ENCODE measurements around the gene PLPP4.

Gene PLPP4

GRCh38 chr10:120517881-120518484 is 61.0 kb downstream of the PLPP4 start:
- no peak for DNase-seq (ENCODE audit: low spot score)

GRCh38 chr10:120521880-120522279 is 64.9 kb downstream of the PLPP4 start:
- no peak for DNase-seq (ENCODE audit: low spot score)

- no peak for DNase-seq (ENCODE audit: low spot score)
Measured at GRCh38 chr10:120527691-120528090, 70.7 kb downstream of the PLPP4 start.

GRCh38 chr10:120530699-120531098 is 73.7 kb downstream of the PLPP4 start:
- no peak for DNase-seq (ENCODE audit: low spot score)

GRCh38 chr10:120538091-120538490 is 81.1 kb downstream of the PLPP4 start:
- no peak for DNase-seq (ENCODE audit: low spot score)

GRCh38 chr10:120539076-120539475 is 82.0 kb downstream of the PLPP4 start:
- DNase-seq (ENCODE audit: low spot score): no peak

- no peak for DNase-seq (ENCODE audit: low spot score)
Measured at GRCh38 chr10:120540486-120540885, 83.5 kb downstream of the PLPP4 start.

GRCh38 chr10:120541984-120542383 is 85.0 kb downstream of the PLPP4 start:
- DNase-seq (ENCODE audit: low spot score): no peak

GRCh38 chr10:120542591-120542990 is 85.6 kb downstream of the PLPP4 start:
- DNase-seq (ENCODE audit: low spot score): no peak

GRCh38 chr10:120543291-120543690 is 86.3 kb downstream of the PLPP4 start:
- no peak for DNase-seq (ENCODE audit: low spot score)

- DNase-seq (ENCODE audit: low spot score): no peak
Measured at GRCh38 chr10:120548210-120548609, 91.2 kb downstream of the PLPP4 start.

GRCh38 chr10:120552262-120552661 is 95.2 kb downstream of the PLPP4 start:
- no peak for DNase-seq (ENCODE audit: low spot score)

- no peak for DNase-seq (ENCODE audit: low spot score)
Measured at GRCh38 chr10:120553911-120554310, 96.9 kb downstream of the PLPP4 start.

GRCh38 chr10:120555436-120555835 is 98.4 kb downstream of the PLPP4 start:
- DNase-seq (ENCODE audit: low spot score): no peak

GRCh38 chr10:120555842-120556532 is 99.0 kb downstream of the PLPP4 start:
- no peak for DNase-seq (ENCODE audit: low spot score)

- no peak for DNase-seq (ENCODE audit: low spot score)
Measured at GRCh38 chr10:120557311-120557710, 100.3 kb downstream of the PLPP4 start.

GRCh38 chr10:120559800-120560199 is 102.8 kb downstream of the PLPP4 start:
- no peak for DNase-seq (ENCODE audit: low spot score)

- no peak for DNase-seq (ENCODE audit: low spot score)
Measured at GRCh38 chr10:120562956-120563355, 105.9 kb downstream of the PLPP4 start.

- DNase-seq (ENCODE audit: low spot score): no peak
Measured at GRCh38 chr10:120570418-120570817, 113.4 kb downstream of the PLPP4 start.

- no peak for DNase-seq (ENCODE audit: low spot score)
Measured at GRCh38 chr10:120571266-120571665, 114.2 kb downstream of the PLPP4 start.

GRCh38 chr10:120572307-120572706 is 115.3 kb downstream of the PLPP4 start:
- no peak for DNase-seq (ENCODE audit: low spot score)

GRCh38 chr10:120573355-120573754 is 116.3 kb downstream of the PLPP4 start:
- no peak for DNase-seq (ENCODE audit: low spot score)

- DNase-seq (ENCODE audit: low spot score): no peak
Measured at GRCh38 chr10:120574981-120575380, 118.0 kb downstream of the PLPP4 start.

- DNase-seq (ENCODE audit: low spot score): no peak
Measured at GRCh38 chr10:120575411-120575810, 118.4 kb downstream of the PLPP4 start.
